Fibroblast of lung (primary cell): ENCODE results near the gene FOXL1. TPM values are rescaled to one million over a fixed set of nuclear protein-coding genes. Genes with fewer than 3 reads are reported as not detected.

Experiments used
- DNase-seq, 2 donors: peaks; one replicate each; pipeline versions ENCODE4 v3.0.0 to v3.0.0-alpha.2; 2010; ENCODE audit warnings: low read depth in 2 of 2
- H2AFZ ChIP-seq: 2 replicates; pipeline ENCODE4 v1.5.1; 2012; ENCODE audit warnings: low read length, control low read depth, inconsistent platforms
- H3K27ac ChIP-seq: 2 replicates; pipeline ENCODE4 v1.5.1; 2011; ENCODE audit warnings: low read length, control low read depth; ENCODE audit not compliant: insufficient read depth
- H3K27me3 ChIP-seq: 2 replicates; pipeline ENCODE4 v1.5.1; 2011; ENCODE audit warnings: mild to moderate bottlenecking, low read length; ENCODE audit not compliant: control insufficient read depth, insufficient read depth
- H3K36me3 ChIP-seq: 2 replicates; pipeline ENCODE4 v1.5.1; 2011; ENCODE audit warnings: low read length; ENCODE audit not compliant: control insufficient read depth, insufficient read depth
- H3K4me1 ChIP-seq: 2 replicates; pipeline ENCODE4 v1.5.1; 2011; ENCODE audit warnings: low read length; ENCODE audit not compliant: control insufficient read depth, insufficient read depth; ENCODE audit errors: extremely low read depth
- H3K4me2 ChIP-seq: 2 replicates; pipeline ENCODE4 v1.5.1; 2011; ENCODE audit warnings: low read length, control low read depth; ENCODE audit not compliant: insufficient read depth; ENCODE audit errors: extremely low read depth
- H3K4me3 ChIP-seq, 4 experiments: fragments of 200-600 bp in 1 of 4; sonication (generic) in 1 of 4; replicated peaks in 1 of 4; 2 replicates each; pipeline ENCODE4 v1.5.1; 2011 to 2016; ENCODE audit warnings: low read length in 4 of 4, low read depth in 3 of 4, mild to moderate bottlenecking in 3 of 4, control low read depth in 2 of 4, inconsistent platforms in 1 of 4, mixed read lengths in 1 of 4; ENCODE audit not compliant: insufficient read depth in 1 of 4; ENCODE audit errors: control extremely low read depth in 1 of 4
- H3K79me2 ChIP-seq: 2 replicates; pipeline ENCODE4 v1.5.1; 2012; ENCODE audit warnings: mild to moderate bottlenecking, low read length, inconsistent platforms; ENCODE audit not compliant: control insufficient read depth, insufficient read depth
- H3K9ac ChIP-seq: 2 replicates; pipeline ENCODE4 v1.5.1; 2011; ENCODE audit warnings: mild to moderate bottlenecking, low read length, control low read depth; ENCODE audit not compliant: insufficient read depth
- H3K9me3 ChIP-seq: 2 replicates; pipeline ENCODE4 v1.5.1; 2012; ENCODE audit warnings: low read depth, low read length; ENCODE audit not compliant: control insufficient read depth, insufficient read depth
- H4K20me1 ChIP-seq: 2 replicates; pipeline ENCODE4 v1.5.1; 2011; ENCODE audit warnings: low read length; ENCODE audit not compliant: control insufficient read depth, insufficient read depth; ENCODE audit errors: extremely low read depth
- EZH2 ChIP-seq: IDR thresholded peaks from 2 replicates; pipeline ENCODE4 v1.5.1; 2012; ENCODE audit warnings: low read length, control low read depth, mild to moderate bottlenecking; ENCODE audit errors: missing control alignments
- polyA plus RNA-seq, 2 donors: library from polyadenylated mRNA; depleted of rRNA in 1 of 2; stranded (reverse) in 1 of 2; unstranded in 1 of 2; fragments of >200 nt; gene quantifications; 2 replicates each; pipeline ENCODE4 v1.2.1, GENCODE V29; 2011 to 2012; ENCODE audit warnings: missing spikeins in 1 of 2
- total RNA-seq: library from RNA; depleted of rRNA; stranded (reverse); fragments of >200 nt; gene quantifications from 2 replicates; pipeline ENCODE4 v1.2.1, GENCODE V29; 2014
- TF ChIP-seq, protein P1 (sequence below), 2 donors: IDR thresholded peaks in 1 of 2; conservative IDR thresholded peaks in 1 of 2; 1 replicate in 1 of 2; 2 replicates in 1 of 2; pipeline ENCODE4 v1.5.1; 2011 to 2012; ENCODE audit warnings: low read length in 2 of 2, control low read depth in 1 of 2, inconsistent platforms in 1 of 2, low read depth in 1 of 2, mild to moderate bottlenecking in 1 of 2

FOXL1 gene
- total and polyA plus RNA-seq, 2 donors (not counting 1 experiment from before 2014, with no cell fraction given), result 5.9 to 27.4 TPM

DNA sequence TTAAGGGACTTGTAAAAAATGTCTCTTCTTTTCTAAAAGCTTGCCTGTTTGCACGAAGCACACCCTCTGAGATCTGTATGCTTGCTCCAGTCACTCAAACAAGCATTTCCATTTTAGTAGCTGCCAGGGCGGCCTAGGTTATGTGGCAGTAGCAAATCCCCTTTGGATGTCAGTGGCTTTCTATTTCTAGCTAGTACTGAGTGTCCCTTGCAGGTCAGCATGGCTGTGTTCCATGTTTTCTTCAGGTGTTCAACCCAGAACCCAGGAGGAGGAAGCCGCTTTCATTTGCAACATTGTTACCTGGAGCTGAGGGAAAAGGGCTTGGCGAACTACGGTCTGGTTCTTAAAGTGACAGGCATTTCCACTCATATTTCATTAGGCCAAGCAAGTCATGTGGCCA lies 36.4 kb downstream of the FOXL1 start:
- peaks cover 22% of the 10 kb centered on the region for H3K4me1 ChIP-seq
- no peak overlapping the region for H2AFZ ChIP-seq
- DNase-seq, result no peak

DNA sequence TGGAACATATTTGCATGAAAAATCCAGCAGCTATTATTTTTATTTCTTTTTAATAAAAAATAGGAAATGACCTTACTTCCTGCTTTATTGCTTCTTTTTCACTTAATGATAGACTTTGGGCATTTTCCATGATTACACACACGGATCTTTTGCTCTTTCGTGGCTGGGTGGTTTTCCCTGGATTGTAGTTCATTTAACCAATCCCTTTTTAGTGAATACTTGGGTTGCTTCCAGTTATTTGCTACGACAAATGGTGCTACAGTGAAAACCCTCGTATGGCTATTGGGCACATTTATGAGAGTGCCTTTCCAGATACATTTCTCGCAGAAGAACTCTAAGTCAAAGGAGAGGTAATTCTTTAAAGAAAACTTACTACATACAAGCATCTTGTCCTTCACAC lies 38.6 kb downstream of the FOXL1 start:
- no peak for DNase-seq
- Histone ChIP-seq H3K27me3 (no peaks in the 10 kb centered on the region), H2AFZ (no peak overlapping the region), H3K9me3 (no peaks in the 10 kb centered on the region), H3K36me3 (no peaks in the 10 kb centered on the region), H4K20me1 (no peaks in the 10 kb centered on the region), H3K27ac (no peak overlapping the region), H3K9ac (no peak overlapping the region), H3K79me2 (no peaks in the 10 kb centered on the region), H3K4me2 (no peak overlapping the region), H3K4me3 (no peak overlapping the region), H3K4me1 (peaks cover 5% of the 10 kb centered on the region)
- no peak for TF ChIP-seq EZH2
- TF ChIP-seq, protein P1, sequence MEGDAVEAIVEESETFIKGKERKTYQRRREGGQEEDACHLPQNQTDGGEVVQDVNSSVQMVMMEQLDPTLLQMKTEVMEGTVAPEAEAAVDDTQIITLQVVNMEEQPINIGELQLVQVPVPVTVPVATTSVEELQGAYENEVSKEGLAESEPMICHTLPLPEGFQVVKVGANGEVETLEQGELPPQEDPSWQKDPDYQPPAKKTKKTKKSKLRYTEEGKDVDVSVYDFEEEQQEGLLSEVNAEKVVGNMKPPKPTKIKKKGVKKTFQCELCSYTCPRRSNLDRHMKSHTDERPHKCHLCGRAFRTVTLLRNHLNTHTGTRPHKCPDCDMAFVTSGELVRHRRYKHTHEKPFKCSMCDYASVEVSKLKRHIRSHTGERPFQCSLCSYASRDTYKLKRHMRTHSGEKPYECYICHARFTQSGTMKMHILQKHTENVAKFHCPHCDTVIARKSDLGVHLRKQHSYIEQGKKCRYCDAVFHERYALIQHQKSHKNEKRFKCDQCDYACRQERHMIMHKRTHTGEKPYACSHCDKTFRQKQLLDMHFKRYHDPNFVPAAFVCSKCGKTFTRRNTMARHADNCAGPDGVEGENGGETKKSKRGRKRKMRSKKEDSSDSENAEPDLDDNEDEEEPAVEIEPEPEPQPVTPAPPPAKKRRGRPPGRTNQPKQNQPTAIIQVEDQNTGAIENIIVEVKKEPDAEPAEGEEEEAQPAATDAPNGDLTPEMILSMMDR (conservative IDR thresholded peaks at IDR 0.05 in 1 of 2, IDR thresholded peaks at IDR 0.05 in 1 of 2; ENCODE audit: low read depth in 1 of 2, low read length in 2 of 2), result no peak

More for the DNA sequence above, 36.4 kb downstream of the FOXL1 start:
- no peaks in the 10 kb centered on the region for H3K27me3 ChIP-seq
- no peaks in the 10 kb centered on the region for H4K20me1 ChIP-seq
- no peak overlapping the region for H3K27ac ChIP-seq
- H3K36me3 ChIP-seq, result no peaks in the 10 kb centered on the region
- H3K79me2 ChIP-seq, result no peaks in the 10 kb centered on the region
- no peak overlapping the region for H3K4me2 ChIP-seq
- TF ChIP-seq, protein P1 (conservative IDR thresholded peaks at IDR 0.05 in 1 of 2, IDR thresholded peaks at IDR 0.05 in 1 of 2; ENCODE audit: low read depth in 1 of 2, low read length in 2 of 2), result no peak
- TF ChIP-seq EZH2, result no peak
- no peak overlapping the region for H3K4me3 ChIP-seq
- H3K9me3 ChIP-seq, result no peaks in the 10 kb centered on the region
- H3K9ac ChIP-seq, result no peak overlapping the region

DNA sequence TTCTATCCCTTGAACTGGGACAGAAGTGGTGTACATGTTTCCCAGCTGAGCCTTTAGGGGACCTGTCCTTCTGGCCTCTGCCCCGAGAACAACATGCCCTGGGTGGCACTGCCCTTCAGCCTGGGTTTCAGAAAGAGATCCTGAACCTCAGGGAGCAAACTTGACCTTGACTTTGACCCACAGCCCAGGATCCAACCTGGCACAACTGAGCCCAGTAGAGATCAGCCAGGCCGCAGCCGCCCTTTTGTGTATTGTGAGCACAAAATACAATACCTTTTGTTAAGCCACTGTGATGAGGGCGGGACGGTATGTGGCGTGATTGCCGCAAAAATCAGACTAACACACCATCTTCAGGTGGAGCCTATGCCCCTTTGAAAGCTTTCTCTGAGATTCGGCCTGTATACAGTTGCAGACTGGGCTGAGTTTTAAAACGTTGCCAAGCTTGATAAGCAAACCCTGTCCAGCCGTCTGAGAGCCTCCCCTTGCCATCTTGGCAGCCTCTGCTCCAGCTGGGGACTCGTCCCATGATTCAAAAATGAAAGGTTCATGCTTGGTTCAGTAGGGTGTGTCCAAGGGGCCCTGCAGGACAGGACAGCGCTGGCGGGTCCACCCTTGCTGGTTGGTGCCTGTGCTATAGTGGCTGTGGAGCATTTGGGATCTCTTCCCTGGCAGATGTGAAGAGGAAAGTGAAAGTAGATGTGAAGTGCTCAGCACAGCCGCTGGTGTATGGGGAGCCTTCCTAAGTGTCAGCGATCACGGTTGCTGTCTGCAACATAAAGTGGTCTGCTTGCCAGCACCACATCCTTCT lies 40.3 kb downstream of the FOXL1 start:
- peak overlapping the region; percentile 96 for H2AFZ ChIP-seq
- TF ChIP-seq, protein P1 (conservative IDR thresholded peaks at IDR 0.05 in 1 of 2, IDR thresholded peaks at IDR 0.05 in 1 of 2; ENCODE audit: low read depth in 1 of 2, low read length in 2 of 2), result peak in 1 of 2 donors; percentile 0
- TF ChIP-seq EZH2, result no peak
- H3K4me1 ChIP-seq, result peaks cover 4% of the 10 kb centered on the region
- H3K36me3 ChIP-seq, result no peaks in the 10 kb centered on the region
- peak in 1 of 2 donors; percentile 72 for DNase-seq
- H3K9ac ChIP-seq, result no peak overlapping the region
- H3K27ac ChIP-seq, result peak overlapping the region; percentile 9
- H3K9me3 ChIP-seq, result no peaks in the 10 kb centered on the region
- peak overlapping the region; percentile 77 for H3K4me2 ChIP-seq
- peak overlapping the region; percentile 22 to 48 (median 42) for H3K4me3 ChIP-seq
- H3K27me3 ChIP-seq, result no peaks in the 10 kb centered on the region
- no peaks in the 10 kb centered on the region for H3K79me2 ChIP-seq
- no peaks in the 10 kb centered on the region for H4K20me1 ChIP-seq
